Lung (tissue), 12 donors: ENCODE results near the gene DHCR7. TPM values are rescaled to one million over a fixed set of nuclear protein-coding genes. Genes with fewer than 3 reads are reported as not detected.

Source experiments
- ATAC-seq: fragments of 200-7000 bp; cut with Tn5 transposase; one replicate; pipeline ENCODE4 v1.9.1; 2020; ENCODE audit warnings: moderate number of reproducible peaks; ENCODE audit not compliant: insufficient read depth, low FRiP score
- DNase-seq, 3 donors: peaks; one replicate each; pipeline ENCODE4 v3.0.0-alpha.2; 2013 to 2017
- H3K27ac ChIP-seq, 2 donors: one replicate each; pipeline ENCODE4 v1.5.1; 2013; ENCODE audit warnings: mild to moderate bottlenecking in 2 of 2, moderate library complexity in 2 of 2, control low read depth in 1 of 2, inconsistent platforms in 1 of 2, low read depth in 1 of 2, low read length in 1 of 2
- H3K27me3 ChIP-seq, 3 donors: one replicate each; pipeline ENCODE4 v1.5.1; 2013; ENCODE audit warnings: low read length in 2 of 3; ENCODE audit not compliant: control insufficient read depth in 3 of 3, insufficient read depth in 3 of 3
- H3K36me3 ChIP-seq, 4 donors: one replicate each; pipeline ENCODE4 v1.5.1; 2013; ENCODE audit warnings: low read length in 4 of 4, mild to moderate bottlenecking in 1 of 4, moderate library complexity in 1 of 4; ENCODE audit not compliant: control insufficient read depth in 4 of 4, insufficient read depth in 4 of 4
- H3K4me1 ChIP-seq, 5 donors: one replicate each; pipeline ENCODE4 v1.5.1; 2013; ENCODE audit warnings: low read length in 5 of 5, mild to moderate bottlenecking in 2 of 5, moderate library complexity in 1 of 5; ENCODE audit not compliant: control insufficient read depth in 5 of 5, insufficient read depth in 5 of 5
- H3K4me3 ChIP-seq: one replicate; pipeline ENCODE4 v1.5.1; 2013; ENCODE audit warnings: mild to moderate bottlenecking, control low read depth, moderate library complexity
- H3K9ac ChIP-seq, 2 donors: one replicate each; pipeline ENCODE4 v1.5.1; 2013; ENCODE audit warnings: low read length in 2 of 2, control low read depth in 1 of 2; ENCODE audit not compliant: insufficient read depth in 1 of 2
- H3K9me3 ChIP-seq, 4 donors: one replicate each; pipeline ENCODE4 v1.5.1; 2013; ENCODE audit warnings: low read length in 3 of 4, mild to moderate bottlenecking in 1 of 4, moderate library complexity in 1 of 4; ENCODE audit not compliant: control insufficient read depth in 4 of 4, insufficient read depth in 3 of 4
- WGBS, 2 donors: extraction: QIAGEN DNeasy Blood & Tissue Kit; methylation state at CpG; one replicate each; pipeline ENCODE4 v1.1.7; 2013; 5-methylcytosine and 5-hydroxymethylcytosine counted together
- polyA plus RNA-seq, 2 donors: library from polyadenylated mRNA; stranded (reverse); fragments of 200-250 nt; gene quantifications; one replicate each; pipeline ENCODE4 v1.2.1, GENCODE V29; 2013
- total RNA-seq, 2 donors: library from RNA; depleted of rRNA in 1 of 2; stranded (reverse); fragments of >200 nt in 1 of 2; gene quantifications; one replicate each; pipeline ENCODE4 v1.2.1, GENCODE V29; 2014 to 2021
- TF ChIP-seq, protein P1 (sequence below): IDR thresholded peaks from 2 replicates; pipeline ENCODE4 v1.5.1; 2012; ENCODE audit warnings: mild to moderate bottlenecking; ENCODE audit errors: control extremely low read depth, extremely low read depth
- donor health status: control.
- donor health status: control.
- donor health status: Bipolar disorder and iron deficiency.
- donor health status: healthy.
- donor health status: DM: yes; HTN: yes; CAD: no.

DHCR7 gene
- total and polyA plus RNA-seq, 4 donors: 41.2 to 138 (median 68.1) TPM

DNA sequence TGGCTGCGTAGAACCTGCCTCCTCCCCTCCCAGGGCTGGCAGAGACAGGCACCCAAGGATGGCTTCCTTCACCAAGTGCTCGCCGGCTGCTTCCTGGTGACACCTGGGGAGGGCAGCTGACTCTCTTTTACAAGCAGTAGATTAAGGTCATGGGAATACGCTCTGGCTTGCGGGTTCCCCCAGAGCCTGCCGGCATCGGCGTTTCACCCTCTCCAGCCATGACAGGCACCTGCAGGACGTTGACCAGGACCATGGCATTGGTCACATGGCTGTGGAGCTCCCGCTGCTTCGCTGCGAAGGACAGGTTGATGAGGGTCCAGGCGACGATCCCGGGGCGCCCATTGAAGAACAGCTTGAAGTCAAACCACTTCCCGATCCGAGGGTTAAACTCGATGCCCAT is 9.5 kb downstream of the DHCR7 start:
- TF ChIP-seq, protein P1, sequence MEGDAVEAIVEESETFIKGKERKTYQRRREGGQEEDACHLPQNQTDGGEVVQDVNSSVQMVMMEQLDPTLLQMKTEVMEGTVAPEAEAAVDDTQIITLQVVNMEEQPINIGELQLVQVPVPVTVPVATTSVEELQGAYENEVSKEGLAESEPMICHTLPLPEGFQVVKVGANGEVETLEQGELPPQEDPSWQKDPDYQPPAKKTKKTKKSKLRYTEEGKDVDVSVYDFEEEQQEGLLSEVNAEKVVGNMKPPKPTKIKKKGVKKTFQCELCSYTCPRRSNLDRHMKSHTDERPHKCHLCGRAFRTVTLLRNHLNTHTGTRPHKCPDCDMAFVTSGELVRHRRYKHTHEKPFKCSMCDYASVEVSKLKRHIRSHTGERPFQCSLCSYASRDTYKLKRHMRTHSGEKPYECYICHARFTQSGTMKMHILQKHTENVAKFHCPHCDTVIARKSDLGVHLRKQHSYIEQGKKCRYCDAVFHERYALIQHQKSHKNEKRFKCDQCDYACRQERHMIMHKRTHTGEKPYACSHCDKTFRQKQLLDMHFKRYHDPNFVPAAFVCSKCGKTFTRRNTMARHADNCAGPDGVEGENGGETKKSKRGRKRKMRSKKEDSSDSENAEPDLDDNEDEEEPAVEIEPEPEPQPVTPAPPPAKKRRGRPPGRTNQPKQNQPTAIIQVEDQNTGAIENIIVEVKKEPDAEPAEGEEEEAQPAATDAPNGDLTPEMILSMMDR: no peak
- H3K36me3 ChIP-seq: peaks cover 0 to 59% (median 1%) of the 10 kb centered on the region in 4 donors
- DNase-seq: no peak
- no peak overlapping the region for H3K9ac ChIP-seq
- no peak overlapping the region for H3K27ac ChIP-seq
- no peaks in the 10 kb centered on the region for H3K9me3 ChIP-seq
- no peak overlapping the region for H3K4me3 ChIP-seq
- no peaks in the 10 kb centered on the region for H3K27me3 ChIP-seq
- WGBS, 2 donors: 96% methylated on average over 19 of the region's 19 CpGs
- no peak for ATAC-seq
- H3K4me1 ChIP-seq: peaks cover 0 to 2% (median 0%) of the 10 kb centered on the region in 5 donors

- WGBS, 2 donors: 72 to 77% methylated on average over 13 of the region's 13 CpGs
- Histone ChIP-seq H3K4me1 (peaks cover 0 to 4% (median 0%) of the 10 kb centered on the region in 5 donors), H3K27me3 (no peaks in the 10 kb centered on the region), H3K36me3 (peaks cover 0 to 54% (median 0%) of the 10 kb centered on the region in 4 donors), H3K9ac (no peak overlapping the region), H3K4me3 (no peak overlapping the region), H3K9me3 (no peaks in the 10 kb centered on the region), H3K27ac (no peak overlapping the region)
- no peak for DNase-seq
- TF ChIP-seq, protein P1: no peak
- no peak for ATAC-seq
Observed at GRCh38 chr11:71437879-71438278, 10.3 kb downstream of the DHCR7 start.

DNA sequence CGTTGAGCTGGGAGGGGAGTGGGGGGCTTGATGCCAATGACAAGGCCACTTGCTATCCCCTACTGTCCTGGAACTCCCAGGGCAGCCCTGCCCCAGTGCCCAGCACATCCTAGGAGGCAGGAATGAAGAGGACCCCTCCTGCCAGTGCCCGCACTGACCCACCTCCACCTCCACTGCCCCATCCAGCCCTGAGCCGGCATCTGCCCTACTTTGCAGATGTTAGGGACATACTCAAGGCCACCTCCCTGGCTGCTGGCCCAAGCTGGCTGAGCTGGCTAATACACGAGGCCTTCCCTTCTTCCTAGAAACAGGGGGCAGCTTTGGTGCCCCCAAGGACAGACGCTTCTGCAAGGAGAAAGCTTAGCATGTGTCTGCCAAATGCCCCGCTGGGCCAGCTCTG is 10.8 kb downstream of the DHCR7 start:
- DNase-seq: no peak
- Histone ChIP-seq H3K27me3 (no peaks in the 10 kb centered on the region), H3K4me1 (peaks cover 0 to 4% (median 0%) of the 10 kb centered on the region in 5 donors), H3K4me3 (no peak overlapping the region), H3K27ac (no peak overlapping the region), H3K9ac (no peak overlapping the region), H3K9me3 (no peaks in the 10 kb centered on the region), H3K36me3 (peaks cover 0 to 54% (median 0%) of the 10 kb centered on the region in 4 donors)
- TF ChIP-seq, protein P1: no peak
- WGBS, 2 donors: 89 to 93% methylated on average over 6 of the region's 6 CpGs
- ATAC-seq: no peak

DNA sequence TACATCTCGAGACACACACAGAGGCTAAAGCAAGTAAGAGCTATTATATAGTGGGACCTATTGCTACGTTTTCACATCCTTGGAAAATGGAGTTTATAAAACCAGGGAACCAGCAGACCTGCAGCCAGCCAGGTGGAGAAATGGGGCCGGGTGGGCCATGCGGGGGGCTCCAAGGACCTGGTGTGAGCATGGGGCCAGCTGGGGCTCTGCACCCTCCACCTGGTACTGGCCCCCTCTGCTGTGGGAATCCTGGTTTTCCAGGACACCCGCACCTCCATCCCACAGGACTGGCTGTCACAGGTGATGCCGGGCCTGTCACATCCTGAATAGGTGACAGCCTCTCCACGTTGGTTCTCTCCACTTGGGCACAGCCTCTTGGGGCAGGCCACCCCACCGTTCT is 11.3 kb downstream of the DHCR7 start:
- DNase-seq (no peak), ATAC-seq (no peak)
- Histone ChIP-seq H3K36me3 (peaks cover 0 to 53% (median 0%) of the 10 kb centered on the region in 4 donors), H3K9ac (no peak overlapping the region), H3K9me3 (no peaks in the 10 kb centered on the region), H3K4me1 (peaks cover 0 to 4% (median 0%) of the 10 kb centered on the region in 5 donors), H3K27ac (no peak overlapping the region), H3K27me3 (no peaks in the 10 kb centered on the region), H3K4me3 (no peak overlapping the region)
- 94 to 95% methylated on average over 8 of the region's 8 CpGs for WGBS, 2 donors
- TF ChIP-seq, protein P1: no peak
